HepG2 (cell line): ENCODE data around the gene SOWAHD. TPM values are rescaled to one million over a fixed set of nuclear protein-coding genes. Genes with fewer than 3 reads are reported as not detected.

Source experiments
- BCL6 ChIP-seq: IDR thresholded peaks from 2 replicates; pipeline ENCODE4 v1.6.1; 2016; ENCODE audit warnings: missing genetic modification reagents, missing compliant biosample characterization
- BRCA1 ChIP-seq: sonication (generic); formaldehyde crosslinking; IDR thresholded peaks from 2 replicates; pipeline ENCODE4 v1.4.0; 2020; ENCODE audit warnings: missing genetic modification reagents
- HMGXB4 ChIP-seq, 2 experiments: sonication (generic) in 1 of 2; formaldehyde crosslinking in 1 of 2; IDR thresholded peaks; 2 replicates each; pipeline versions ENCODE4 v1.4.0 to v1.6.1; 2018 to 2020; ENCODE audit warnings: missing genetic modification reagents in 2 of 2, borderline replicate concordance in 1 of 2, low read depth in 1 of 2, mild to moderate bottlenecking in 1 of 2, missing biosample characterization in 1 of 2
- POLR2A ChIP-seq, 2 experiments: IDR thresholded peaks; 2 replicates each; pipeline ENCODE4 v1.6.1; 2011; ENCODE audit warnings: low read depth in 2 of 2, low read length in 2 of 2, mild to moderate bottlenecking in 1 of 2, moderate library complexity in 1 of 2; ENCODE audit not compliant: insufficient read depth in 1 of 2
- ZFP36 ChIP-seq: fragments of 150-350 bp; IDR thresholded peaks from 2 replicates; pipeline ENCODE4 v1.6.1; 2018; ENCODE audit warnings: borderline replicate concordance, low read length, low read depth; ENCODE audit not compliant: partially characterized antibody
- polyA plus RNA-seq, 8 experiments: library from polyadenylated mRNA; depleted of rRNA in 3 of 8; stranded (reverse) in 7 of 8; unstranded in 1 of 8; fragments of >200 nt; fragmentation: Illumina TruSeq in 4 of 8; extraction: Trizol in 4 of 8; gene quantifications; 2 replicates each; pipeline versions ENCODE4 v1.2.1 to v1.2.3, GENCODE V29; 2011 to 2016; ENCODE audit warnings: low read depth in 4 of 8, missing spikeins in 1 of 8, mixed read lengths in 1 of 8; ENCODE audit not compliant: insufficient read depth in 1 of 8
- total RNA-seq, 5 experiments: library from RNA; depleted of rRNA; stranded (reverse); fragments of >200 nt; fragmentation: Illumina TruSeq; extraction: Trizol; gene quantifications; 2 replicates each; pipeline ENCODE4 v1.2.3, GENCODE V29; 2016; ENCODE audit warnings: low read depth in 1 of 5
- TF ChIP-seq, protein P1 (sequence below): sonication (generic); formaldehyde crosslinking; IDR thresholded peaks from 2 replicates; pipeline ENCODE4 v1.4.0; 2020; ENCODE audit warnings: mild to moderate bottlenecking, missing genetic modification reagents, borderline replicate concordance

Gene SOWAHD
- total and polyA plus RNA-seq, 2 of the 13 experiments (the other 11 are each of a cell fraction or from before 2014, with no cell fraction given): 1.0 to 1.3 TPM

DNA sequence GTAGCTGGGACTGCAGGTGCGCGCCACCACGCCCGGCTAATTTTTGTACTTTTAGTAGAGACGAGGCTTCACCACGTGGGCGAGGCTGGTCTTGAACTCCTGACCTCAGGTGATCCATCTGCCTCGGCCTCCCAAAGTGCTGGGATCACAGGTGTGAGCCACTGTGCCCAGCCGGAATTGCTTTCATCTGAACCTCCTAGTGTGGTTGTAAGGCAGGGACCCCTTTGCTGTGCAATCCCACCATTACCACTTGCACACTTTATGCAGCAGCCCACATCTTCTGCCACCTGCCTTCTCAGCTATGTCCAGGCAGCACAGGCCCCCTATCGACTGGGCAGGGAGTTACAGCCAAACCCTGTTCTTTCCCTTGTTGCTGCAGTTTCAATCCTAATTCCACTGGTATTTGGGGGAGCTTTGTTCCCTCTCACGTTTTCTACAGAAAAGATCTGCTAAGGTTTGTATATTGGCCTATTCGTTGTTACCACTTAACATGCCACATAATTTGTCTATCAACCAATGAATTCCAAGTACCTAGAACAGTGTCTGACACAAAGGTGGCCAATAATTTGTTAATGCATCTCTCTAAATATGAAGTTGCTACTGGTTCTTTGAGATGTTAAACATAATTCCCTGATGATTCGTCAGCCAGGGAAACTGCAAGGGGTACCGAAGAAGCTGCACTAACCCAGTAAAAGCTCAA lies 26.5 kb downstream of the SOWAHD start (continued):
- TF ChIP-seq, protein P1, sequence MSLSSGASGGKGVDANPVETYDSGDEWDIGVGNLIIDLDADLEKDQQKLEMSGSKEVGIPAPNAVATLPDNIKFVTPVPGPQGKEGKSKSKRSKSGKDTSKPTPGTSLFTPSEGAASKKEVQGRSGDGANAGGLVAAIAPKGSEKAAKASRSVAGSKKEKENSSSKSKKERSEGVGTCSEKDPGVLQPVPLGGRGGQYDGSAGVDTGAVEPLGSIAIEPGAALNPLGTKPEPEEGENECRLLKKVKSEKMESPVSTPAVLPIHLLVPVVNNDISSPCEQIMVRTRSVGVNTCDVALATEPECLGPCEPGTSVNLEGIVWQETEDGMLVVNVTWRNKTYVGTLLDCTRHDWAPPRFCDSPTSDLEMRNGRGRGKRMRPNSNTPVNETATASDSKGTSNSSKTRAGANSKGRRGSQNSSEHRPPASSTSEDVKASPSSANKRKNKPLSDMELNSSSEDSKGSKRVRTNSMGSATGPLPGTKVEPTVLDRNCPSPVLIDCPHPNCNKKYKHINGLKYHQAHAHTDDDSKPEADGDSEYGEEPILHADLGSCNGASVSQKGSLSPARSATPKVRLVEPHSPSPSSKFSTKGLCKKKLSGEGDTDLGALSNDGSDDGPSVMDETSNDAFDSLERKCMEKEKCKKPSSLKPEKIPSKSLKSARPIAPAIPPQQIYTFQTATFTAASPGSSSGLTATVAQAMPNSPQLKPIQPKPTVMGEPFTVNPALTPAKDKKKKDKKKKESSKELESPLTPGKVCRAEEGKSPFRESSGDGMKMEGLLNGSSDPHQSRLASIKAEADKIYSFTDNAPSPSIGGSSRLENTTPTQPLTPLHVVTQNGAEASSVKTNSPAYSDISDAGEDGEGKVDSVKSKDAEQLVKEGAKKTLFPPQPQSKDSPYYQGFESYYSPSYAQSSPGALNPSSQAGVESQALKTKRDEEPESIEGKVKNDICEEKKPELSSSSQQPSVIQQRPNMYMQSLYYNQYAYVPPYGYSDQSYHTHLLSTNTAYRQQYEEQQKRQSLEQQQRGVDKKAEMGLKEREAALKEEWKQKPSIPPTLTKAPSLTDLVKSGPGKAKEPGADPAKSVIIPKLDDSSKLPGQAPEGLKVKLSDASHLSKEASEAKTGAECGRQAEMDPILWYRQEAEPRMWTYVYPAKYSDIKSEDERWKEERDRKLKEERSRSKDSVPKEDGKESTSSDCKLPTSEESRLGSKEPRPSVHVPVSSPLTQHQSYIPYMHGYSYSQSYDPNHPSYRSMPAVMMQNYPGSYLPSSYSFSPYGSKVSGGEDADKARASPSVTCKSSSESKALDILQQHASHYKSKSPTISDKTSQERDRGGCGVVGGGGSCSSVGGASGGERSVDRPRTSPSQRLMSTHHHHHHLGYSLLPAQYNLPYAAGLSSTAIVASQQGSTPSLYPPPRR (CRISPR knock-in tag): no peak
- TF ChIP-seq POLR2A (IDR thresholded peaks at IDR 0.05; ENCODE audit: insufficient read depth in 1 of 2, low read depth in 2 of 2, low read length in 2 of 2) (peak in 1 of 2 experiments; percentile 30; a peak in 1 of 4 replicates), BCL6 (CRISPR knock-in tag) (no peak), ZFP36 (no peak), BRCA1 (CRISPR knock-in tag) (no peak), HMGXB4 (CRISPR knock-in tag; IDR thresholded peaks at IDR 0.05; ENCODE audit: borderline replicate concordance in 1 of 2, low read depth in 1 of 2) (peak; percentile 19 to 43; a peak in 1 of 4 replicates)
